ENCODE data around the gene C2orf68. TPM values are rescaled to one million over a fixed set of nuclear protein-coding genes. Genes with fewer than 3 reads are reported as not detected.

C2orf68 gene
- total and polyA plus RNA-seq, 9 of the 15 experiments (the other 6 are each of a cell fraction or from before 2014, with no cell fraction given): 22.1 to 50.0 (median 31.8) TPM

- TF ChIP-seq PRDM10 (IDR thresholded peaks at IDR 0.05; ENCODE audit: partially characterized antibody): no peak
- peak; percentile 53; the same call in 1 of the 2 replicates for TF ChIP-seq ZNF589 (CRISPR knock-in tag; IDR thresholded peaks at IDR 0.05; ENCODE audit: low read depth)
- no peak for TF ChIP-seq ZHX1 (conservative IDR thresholded peaks at IDR 0.05; ENCODE audit: low read length)
- peak; percentile 22 to 57 (median 45); a peak in 4 of 6 replicates for TF ChIP-seq CTCF (IDR thresholded peaks at IDR 0.05 in 2 of 3, conservative IDR thresholded peaks at IDR 0.05 in 1 of 3; ENCODE audit: insufficient read depth in 2 of 3, low read depth in 1 of 3, low read length in 3 of 3)
- no peak for TF ChIP-seq PCBP2 (IDR thresholded peaks at IDR 0.05; ENCODE audit: low read depth, low read length, poor library complexity, severe bottlenecking)
- TF ChIP-seq ZNF592 (IDR thresholded peaks at IDR 0.05): peak; percentile 71
- no peak for TF ChIP-seq ZNF384 (IDR thresholded peaks at IDR 0.05; ENCODE audit: low read depth, low read length)
- TF ChIP-seq SP1 (CRISPR knock-in tag; IDR thresholded peaks at IDR 0.05): no peak; the same call in 1 of the 2 replicates
- no peak; the same call in 1 of the 2 replicates for TF ChIP-seq E4F1 (CRISPR knock-in tag; IDR thresholded peaks at IDR 0.05; ENCODE audit: borderline replicate concordance)
These were observed 9.2 kb downstream of the C2orf68 start, which contains the start of gene TMEM150A (continued) for GRCh38 chr2:85602476-85603234.
